ENCODE results near the gene TMPRSS15.
"Not testable (repeated sequence)": the region's sequence is repeated elsewhere in the genome, so short reads cannot be mapped to it uniquely, and the experiment has no call there.

The TMPRSS15 gene

DNA sequence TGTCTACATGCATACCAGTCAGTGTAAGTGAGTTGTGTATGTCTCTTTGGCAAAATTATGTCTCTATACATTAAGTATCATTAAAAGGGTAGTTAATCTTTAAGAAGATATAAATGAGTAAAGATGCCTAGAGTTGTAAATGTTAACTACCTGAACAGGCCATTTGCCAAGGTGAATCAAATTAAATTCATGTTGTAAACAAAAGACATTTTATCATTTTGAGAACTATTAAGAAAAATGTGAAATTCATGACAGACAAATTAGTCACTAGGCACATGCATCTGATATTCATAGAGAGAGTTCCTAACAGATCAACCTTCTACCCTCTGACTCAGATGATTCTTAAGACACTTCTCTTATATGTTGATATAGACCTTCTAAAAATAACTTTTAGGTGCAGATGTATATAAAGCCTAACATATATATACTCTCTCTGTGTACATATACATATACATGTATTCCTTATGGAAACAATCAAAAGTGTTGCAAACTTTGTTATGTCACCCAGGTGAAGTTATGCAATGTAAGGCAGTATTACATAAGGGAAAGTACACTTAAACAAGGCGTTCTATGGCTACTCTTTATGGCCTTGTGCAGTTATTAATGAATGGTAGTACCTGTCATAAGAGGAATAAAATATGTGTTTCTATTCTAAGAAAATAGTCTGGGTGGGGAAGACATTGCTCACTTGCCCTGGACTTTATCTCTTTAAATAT, at the start of gene TMPRSS15:
TMPRSS15 (minus strand) TSS at position 51 of the 716 bp plus-strand sequence. CDS start 163 bp downstream, outside the sequence.
- DNase-seq (ENCODE audit: low spot score) = no peak

DNA sequence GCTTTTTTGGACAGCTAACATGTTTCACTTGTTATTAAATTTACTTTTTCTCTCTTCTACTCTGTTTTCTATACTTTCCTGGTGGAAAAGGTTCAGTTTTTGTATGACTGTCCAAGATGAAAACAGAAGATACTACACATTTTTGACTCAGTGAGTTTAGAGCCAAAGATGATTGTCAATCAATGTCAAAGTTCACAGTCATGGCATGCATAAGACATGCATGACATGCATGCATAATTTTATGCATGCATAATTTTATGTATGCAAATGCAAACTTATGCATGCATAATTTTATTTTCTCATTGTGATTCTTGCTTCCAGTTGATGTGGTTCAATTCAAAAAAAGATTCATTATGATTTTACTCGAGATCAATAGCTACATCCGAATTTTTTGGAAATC, 48.1 kb upstream of the TMPRSS15 start:
- no peak for DNase-seq (ENCODE audit: low spot score)

GRCh38 chr21:18449605-18450550, 46.3 kb upstream of the TMPRSS15 start:
- no peak for DNase-seq (ENCODE audit: low spot score)

- DNase-seq (ENCODE audit: low spot score) = no peak
Observed at GRCh38 chr21:18443701-18444100, 40.1 kb upstream of the TMPRSS15 start.

DNA sequence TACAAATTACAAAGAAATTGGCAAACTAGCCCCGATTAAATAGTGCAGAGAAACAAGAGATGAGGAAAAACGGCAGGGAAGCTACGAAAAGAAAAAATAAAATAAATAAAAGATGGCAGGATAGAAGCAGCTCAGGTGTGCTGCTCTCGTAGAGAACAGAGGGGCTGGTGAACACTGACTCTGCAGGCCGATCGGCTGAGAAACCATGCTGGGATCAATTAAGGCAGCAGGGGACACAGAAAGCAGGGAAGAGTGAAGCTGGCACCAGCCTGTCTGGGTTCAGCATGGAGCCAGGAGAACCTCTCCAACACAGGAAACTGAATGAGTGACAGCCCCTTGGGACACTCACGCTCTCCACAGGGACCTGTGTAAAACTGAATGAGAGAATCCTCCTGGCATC, 39.5 kb upstream of the TMPRSS15 start:
- DNase-seq (ENCODE audit: low spot score) = no peak

- no peak for DNase-seq (ENCODE audit: low spot score)
Observed at GRCh38 chr21:18430341-18430740, 26.8 kb upstream of the TMPRSS15 start.

- DNase-seq (ENCODE audit: low spot score) = no peak
Observed at GRCh38 chr21:18424276-18424675, 20.7 kb upstream of the TMPRSS15 start.

DNA sequence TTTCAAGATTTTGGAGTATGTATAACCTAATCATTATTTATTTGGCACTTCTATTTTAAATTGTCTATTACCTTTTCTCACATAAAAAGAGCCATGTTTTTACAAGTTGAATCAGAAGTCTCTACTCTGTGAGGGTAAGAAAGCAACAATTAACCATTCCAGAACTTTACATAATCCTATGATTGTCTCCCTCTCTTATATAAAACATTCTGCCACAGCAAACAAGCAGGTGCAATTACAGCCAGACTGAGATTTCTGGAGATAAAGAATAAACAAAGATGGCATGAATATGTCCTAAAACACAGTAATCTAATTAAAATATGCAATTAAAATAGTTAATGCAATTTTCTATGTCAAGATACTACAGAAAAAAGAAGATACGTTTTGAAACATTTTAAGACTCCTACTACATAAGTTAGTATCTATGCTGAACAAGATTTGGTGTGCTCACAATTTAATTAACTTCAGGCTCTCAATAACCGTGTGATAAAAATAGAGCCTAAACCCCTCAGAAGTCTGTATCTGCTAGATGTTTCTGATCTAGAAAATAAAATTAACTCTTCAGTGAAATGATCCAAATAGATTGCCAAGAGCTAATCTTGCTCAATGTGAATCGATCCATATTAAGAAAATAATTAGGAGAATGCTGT, 13.7 kb upstream of the TMPRSS15 start:
- no peak for DNase-seq (ENCODE audit: low spot score)

GRCh38 chr21:18411565-18411964, 8.0 kb upstream of the TMPRSS15 start:
- no peak for DNase-seq (ENCODE audit: low spot score)

DNA sequence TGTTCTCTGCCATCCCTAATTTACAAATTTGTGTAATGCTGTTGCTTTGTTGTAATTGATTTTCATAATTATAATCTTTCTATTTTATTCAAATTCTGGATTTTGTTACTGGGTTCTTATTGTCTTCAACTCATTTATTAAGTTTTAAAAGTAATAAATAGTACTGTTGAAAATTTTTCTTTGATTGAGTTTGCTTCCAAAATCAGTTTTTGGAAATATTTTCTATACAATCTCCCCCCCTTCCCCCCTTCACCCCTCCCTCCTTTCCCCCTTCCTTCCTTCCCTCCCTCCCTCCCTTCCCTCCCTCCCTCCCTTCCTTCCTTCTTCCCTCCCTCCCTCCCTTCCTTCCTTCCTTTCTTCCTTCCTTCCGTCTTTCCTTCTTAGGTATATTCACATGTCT, 6.0 kb upstream of the TMPRSS15 start:
- DNase-seq (ENCODE audit: low spot score) = no peak

DNA sequence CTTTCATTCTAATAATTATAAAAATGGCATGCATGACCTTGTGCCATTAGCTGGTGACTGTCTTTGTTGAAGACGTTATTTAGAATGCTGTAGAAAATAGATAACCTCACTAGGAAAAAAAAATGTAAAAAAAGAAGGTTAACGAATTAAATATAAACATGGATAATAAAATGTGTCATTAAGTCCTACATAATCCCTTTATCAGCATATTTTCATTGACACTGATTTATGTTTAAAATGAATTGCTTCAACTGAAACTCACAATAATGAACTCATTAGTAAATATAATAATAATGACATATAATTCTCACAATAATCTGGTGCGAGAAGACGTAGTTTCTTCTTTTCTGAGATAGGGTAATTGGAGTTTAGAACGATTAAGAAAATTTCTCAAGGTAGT, 4.7 kb downstream of the TMPRSS15 start:
- DNase-seq (ENCODE audit: low spot score) = no peak

GRCh38 chr21:18387994-18388393, 15.6 kb downstream of the TMPRSS15 start:
- no peak for DNase-seq (ENCODE audit: low spot score)

DNA sequence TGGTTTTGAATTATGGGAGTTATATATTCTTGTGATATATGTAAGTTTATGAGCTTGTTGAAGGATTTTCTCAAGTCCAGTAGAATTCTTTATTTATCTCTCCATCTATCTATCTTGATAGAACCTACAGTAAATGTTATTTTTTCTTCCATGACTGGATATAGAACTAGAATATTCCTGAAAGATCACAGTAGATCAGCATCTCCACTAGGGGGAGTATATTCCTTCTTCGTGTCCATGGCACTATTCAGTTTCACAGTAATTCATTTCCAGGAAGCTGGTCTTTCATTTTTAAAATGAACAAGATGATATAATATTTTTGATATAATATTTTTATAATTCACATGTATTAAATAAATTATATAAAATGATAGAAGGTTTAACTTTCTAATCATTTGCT, 18.8 kb downstream of the TMPRSS15 start:
- DNase-seq (ENCODE audit: low spot score) = no peak

- not testable (repeated sequence) for DNase-seq (ENCODE audit: low spot score)
Observed at GRCh38 chr21:18382934-18383619, 20.5 kb downstream of the TMPRSS15 start.

DNA sequence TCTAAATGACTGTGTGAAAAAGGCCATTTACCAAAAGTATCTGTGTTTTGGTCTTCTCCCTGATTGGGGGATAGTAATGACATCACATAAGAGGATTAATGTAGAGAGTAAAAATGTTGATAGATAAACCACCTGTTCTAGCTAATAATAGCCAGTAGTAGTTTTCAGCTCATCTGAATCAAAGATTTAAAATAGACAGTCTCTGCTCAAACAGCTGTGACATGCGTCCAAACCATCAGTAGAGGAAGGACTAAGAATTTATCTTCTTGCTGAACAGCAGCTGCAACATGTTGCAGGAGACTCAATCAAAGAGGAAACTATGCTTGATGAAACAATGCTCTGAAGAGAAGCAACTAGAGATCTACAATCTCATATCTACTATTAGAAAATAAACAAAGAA, 21.4 kb downstream of the TMPRSS15 start:
- no peak for DNase-seq (ENCODE audit: low spot score)

DNA sequence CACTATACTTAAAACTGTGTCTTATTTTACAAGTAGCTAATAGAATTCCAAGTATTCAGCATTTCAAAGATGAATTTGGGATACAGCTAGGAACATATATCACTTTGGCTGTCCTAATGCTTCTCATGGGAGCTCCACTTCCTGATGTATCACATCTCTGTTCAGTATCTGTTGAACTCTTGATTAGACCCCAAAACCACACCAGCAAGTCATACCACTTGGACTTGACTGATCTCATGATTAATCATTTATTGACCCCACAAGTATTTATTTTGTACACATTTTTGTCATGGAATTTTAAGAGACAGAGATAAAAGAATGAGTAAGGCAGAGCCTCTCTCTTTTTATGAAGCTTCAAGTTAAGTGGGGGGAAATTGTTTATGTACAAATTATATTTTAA, 30.0 kb downstream of the TMPRSS15 start:
- no peak for DNase-seq (ENCODE audit: low spot score)

DNA sequence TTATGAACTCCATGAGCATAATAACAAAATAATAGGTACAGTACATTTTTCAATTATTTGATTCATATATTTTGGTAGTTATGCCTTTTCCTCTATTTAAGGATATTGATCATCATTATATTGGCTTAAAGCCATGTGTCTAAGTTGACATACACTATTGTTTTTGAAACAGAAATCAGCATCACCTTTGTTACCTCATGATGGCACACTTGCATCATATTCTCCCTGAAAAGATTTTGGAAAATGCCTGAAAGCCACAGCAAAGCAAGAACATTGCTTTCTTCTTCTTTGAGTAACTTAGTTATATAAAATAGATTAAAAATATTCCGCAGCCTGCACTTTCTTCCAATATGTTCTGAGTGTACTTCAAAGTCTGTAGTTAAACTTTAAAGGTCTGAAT, 33.3 kb downstream of the TMPRSS15 start:
- no peak for DNase-seq (ENCODE audit: low spot score)

DNA sequence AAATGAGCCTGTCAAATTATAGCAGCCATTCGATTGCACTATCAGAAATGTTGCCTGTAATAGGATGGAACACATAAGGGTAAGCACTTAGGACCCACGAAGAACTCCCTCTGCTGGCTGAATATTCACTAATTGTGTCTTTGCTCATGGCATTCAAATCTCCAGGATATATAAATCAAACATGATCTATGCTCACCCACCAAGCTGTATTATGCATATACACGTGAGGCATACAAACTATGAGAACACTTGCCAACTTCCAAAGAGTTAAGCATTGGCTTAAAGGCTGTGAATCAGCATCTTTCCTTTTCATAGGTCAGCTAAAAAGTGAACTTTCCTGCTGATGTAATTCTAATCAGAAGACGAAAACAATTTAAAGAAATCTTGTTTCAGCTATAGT, 34.5 kb downstream of the TMPRSS15 start:
- DNase-seq (ENCODE audit: low spot score) = no peak

DNA sequence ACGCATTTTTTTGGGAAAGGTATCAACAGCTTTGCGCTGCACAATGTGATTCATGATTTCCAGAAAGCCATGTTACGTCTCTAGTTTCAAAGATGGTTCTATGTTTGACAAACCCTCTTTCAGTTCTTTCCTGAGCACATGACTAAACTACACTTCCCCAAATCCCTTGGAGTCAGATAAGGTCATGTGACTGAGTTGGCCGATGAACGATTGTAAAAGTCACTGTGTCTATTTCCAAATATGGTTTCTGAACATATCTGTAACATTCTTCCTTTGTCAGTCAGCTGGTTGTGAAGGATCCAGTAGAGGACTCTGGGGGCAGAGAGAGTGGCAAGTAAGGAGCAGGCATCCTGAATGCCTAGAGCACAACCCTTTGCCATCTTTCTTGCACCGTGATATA, 35.4 kb downstream of the TMPRSS15 start:
- no peak for DNase-seq (ENCODE audit: low spot score)

- no peak for DNase-seq (ENCODE audit: low spot score)
Observed at GRCh38 chr21:18356801-18357200, 46.8 kb downstream of the TMPRSS15 start.

GRCh38 chr21:18354947-18355346, 48.6 kb downstream of the TMPRSS15 start:
- no peak for DNase-seq (ENCODE audit: low spot score)

- no peak for DNase-seq (ENCODE audit: low spot score)
Observed at GRCh38 chr21:18350216-18350615, 53.4 kb downstream of the TMPRSS15 start.

Data from AG20443 (cell line).